ENCODE measurements around the gene UBASH3B.
"Not testable (repeated sequence)": the region's sequence is repeated elsewhere in the genome, so short reads cannot be mapped to it uniquely, and the experiment has no call there.

Gene UBASH3B

DNA sequence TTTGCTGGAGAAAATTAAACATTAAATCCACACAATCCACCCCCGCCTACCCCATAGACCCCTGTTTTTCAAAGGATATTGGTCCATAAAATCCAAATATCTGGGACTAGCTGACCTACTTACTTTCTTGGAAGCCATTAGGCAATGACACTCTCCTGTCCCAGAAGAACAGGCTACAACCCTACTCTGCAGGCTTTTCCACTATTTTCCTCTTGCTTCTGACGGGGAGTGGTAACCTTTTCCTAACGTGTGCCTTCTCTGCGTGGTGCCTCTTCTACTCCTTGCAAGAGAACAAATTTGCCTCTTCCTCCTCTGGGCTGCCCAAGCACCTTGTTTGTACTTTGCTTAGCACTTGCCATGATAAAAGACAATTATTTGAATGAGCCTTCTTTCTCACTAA lies 51.6 kb downstream of the UBASH3B start:
- DNase-seq (ENCODE audit: low spot score) (no peak), FAIRE-seq (no peak)

- FAIRE-seq, result no peak
- no peak for DNase-seq (ENCODE audit: low spot score)
These were observed 52.4 kb downstream of the UBASH3B start for GRCh38 chr11:122707901-122708300.

GRCh38 chr11:122709039-122709760 lies 53.7 kb downstream of the UBASH3B start:
- FAIRE-seq (no peak), DNase-seq (ENCODE audit: low spot score) (no peak)

DNA sequence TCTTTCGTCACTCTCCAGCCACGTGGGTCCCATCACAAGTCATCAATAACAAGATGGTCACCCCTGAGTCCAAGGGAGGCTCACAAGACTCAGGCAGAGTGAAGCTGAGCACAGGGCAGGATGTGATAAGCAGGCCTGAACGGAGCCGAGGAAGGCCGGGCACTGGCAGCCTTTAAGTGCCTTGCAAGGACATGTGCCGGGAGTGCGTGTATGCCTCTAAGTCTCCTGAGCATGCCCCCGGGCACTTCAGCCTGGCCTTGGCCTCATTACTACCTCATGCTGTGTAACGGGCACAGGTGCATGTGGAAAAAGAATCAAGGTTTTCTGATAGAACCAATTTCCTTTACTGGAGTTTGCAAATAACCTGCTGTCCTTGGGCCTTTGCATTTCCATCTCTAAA lies 55.8 kb downstream of the UBASH3B start:
- FAIRE-seq (no peak), DNase-seq (ENCODE audit: low spot score) (no peak)

DNA sequence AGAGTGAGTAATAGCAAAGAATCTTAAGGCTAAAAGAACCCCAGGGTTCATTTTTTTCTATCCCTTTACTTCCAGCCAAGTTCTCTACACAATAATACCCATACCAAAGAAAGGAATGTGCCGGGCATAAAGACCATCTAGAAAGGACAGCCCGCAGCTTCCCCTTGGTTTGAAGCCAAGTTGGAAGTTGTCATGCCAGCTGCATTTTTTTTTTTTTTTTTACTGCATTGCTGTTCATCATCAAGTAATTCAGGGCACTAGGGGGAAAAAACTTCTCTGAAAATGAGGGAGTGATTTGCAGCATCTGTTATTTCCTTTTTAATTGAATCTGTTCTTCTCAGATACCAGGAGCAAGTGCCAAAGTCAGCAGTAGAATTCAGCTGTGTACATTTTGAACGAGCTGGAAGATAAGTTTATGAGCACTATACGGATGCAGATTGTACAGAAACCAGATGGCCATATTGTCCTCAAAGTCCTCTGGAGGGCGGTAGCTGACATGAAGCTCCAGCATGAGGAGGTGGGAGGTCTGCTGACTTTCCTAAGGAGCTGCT lies 56.4 kb downstream of the UBASH3B start:
- DNase-seq (ENCODE audit: low spot score), result peak; percentile 44
- no peak for FAIRE-seq

DNA sequence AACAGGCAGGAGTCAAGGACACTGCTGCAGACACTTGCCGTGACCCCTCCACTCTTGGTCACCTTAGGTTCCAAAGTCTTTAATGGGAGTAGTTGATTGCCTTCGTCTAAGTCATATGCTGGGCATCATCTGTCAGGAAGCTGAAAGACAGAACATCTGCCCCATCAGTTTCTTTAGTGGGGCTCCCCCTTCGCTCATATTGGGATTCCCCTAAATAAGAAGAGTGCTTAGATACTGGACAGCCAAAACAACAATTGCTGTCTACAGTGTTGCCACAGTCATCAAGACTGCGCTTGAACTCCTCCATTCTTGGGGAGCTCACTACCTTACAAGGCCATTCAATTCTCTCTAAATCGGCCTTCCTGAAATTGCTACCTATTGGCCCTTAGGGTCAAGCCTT lies 58.5 kb downstream of the UBASH3B start:
- FAIRE-seq (no peak), DNase-seq (ENCODE audit: low spot score) (no peak)

DNA sequence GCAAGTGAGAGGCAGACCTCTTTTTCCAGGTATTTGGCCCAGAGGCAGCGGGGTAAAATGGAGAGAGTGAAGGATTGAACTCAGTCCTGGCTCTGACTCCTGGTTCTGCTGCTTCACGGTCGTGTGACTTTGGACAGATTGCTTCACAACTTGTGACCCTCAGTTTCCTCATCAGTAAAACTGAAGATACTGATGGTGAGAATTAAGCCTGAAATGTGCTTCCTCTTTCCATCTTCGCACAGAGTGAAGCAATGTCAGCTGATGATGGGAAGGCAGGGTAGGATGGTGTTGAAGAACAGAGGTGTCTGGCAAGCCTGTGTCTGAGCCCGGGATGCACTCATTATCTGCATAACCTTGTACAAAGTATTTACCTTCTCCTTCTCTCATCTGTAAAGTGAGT lies 59.0 kb downstream of the UBASH3B start:
- no peak for DNase-seq (ENCODE audit: low spot score)
- no peak for FAIRE-seq

DNA sequence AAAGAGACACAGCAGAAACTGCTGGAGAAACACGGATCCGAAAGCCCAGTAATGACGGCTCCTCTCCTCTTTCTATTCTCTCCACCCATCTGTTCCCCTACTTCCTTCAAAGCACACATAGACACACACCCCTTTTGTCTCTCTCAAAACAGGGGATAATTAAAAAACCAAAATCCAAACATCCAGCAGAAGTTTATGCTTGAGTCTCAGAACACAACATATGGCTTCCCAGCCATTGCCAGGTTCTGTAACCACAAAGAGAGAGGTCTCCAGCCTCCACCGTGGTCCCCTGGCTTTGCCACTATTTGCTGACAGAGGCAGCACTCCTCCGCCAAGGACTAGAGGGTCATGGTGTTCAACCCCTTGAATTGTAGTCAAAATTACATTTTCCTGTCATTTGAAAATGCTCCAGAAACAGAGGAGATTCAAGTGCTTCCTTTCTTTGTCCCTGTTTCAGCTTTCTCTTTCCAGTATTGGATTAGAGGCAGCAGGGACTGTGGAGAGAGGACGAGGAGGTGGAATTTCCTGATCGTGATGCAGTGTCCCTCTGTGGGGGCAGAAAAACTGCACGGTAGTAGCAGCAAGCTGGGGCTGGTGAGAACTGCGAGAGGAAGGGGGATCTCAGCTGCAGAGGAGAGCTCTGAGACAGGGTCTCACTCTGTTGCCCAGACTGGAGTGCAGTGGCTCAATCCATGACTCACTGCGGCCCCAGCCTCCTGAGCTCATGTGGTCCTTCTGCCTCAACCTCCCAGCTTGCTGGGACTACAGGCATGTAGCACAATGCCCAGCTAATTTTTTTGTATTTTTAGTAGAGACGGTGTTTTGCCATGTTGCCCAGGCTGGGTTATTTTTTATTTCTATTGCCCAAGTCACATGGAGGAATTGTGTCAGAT lies 60.3 kb downstream of the UBASH3B start:
- FAIRE-seq (no peak), DNase-seq (ENCODE audit: low spot score) (no peak)

GRCh38 chr11:122717264-122717867 lies 61.8 kb downstream of the UBASH3B start:
- no peak for DNase-seq (ENCODE audit: low spot score)
- FAIRE-seq, result no peak

DNA sequence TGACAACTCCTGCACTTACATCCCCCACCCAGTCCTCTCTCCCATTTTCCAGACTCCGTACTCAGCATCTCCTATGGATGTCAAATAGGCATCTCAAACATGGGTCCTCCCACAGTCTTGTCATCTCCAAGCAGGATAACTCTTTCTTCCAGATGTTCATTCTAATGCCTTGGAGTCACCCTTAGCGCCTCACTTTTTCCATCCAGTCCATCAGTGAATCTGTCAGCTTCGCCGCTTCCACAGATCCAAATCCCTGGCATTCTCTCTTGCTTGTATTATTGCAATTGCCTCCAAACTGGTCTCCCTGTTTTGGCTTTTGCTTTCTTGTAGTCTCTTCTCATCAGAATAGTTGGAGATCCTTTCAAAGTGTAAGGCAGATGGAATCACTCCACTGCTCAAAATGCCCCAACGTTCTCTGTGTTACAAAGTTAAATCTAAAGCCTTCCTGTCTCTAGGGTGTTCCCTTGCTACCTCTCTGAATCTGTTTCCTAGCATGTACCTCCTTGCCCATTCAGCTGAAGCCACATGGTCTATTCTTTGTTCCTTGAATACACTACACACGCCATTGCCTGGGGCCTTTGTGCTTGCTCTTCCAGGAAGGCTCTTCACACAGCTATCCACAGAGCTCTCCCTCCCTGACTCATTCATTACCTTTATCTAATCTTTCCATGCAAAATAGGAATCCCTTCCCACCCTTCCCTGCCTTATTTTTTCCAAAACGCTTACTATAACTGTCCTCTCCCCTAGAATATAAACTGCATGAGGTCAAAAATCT lies 64.8 kb downstream of the UBASH3B start:
- FAIRE-seq (no peak), DNase-seq (ENCODE audit: low spot score) (no peak)

DNA sequence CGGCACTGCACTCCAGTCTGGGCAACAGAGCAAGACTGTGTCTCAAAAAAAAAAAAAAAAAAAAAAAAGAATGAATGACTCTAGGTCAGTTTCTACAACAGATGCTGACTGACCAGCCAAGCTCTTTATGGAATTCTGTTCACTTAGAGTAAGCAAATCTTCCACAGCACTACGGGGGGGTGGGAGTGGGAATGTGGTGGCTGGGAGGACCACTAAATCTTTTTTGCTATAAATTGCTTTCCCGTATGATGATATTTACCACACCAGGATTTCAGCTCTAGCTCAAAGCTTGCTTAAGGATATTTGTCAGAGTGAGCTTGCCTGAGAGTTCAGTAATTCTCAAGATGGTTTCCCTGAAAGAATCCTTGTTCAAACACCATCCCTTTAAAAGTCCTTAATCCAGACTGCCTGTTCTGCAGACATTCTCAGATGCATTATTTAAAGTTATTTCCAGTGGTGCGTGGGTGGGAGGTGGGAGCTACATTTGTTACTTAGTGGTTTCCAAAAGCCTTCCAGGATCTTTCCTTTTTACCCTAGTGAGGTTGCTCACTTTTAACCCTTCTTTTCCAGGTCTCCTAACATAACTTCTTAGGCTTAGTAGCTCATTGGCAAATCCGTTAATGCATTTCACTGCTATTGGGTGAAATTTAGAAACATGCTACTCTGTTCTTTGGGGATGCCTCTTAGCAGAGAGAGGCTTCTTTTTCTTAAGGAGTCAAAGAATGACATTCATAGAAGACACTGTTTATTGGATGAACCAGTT lies 65.9 kb downstream of the UBASH3B start:
- DNase-seq (ENCODE audit: low spot score) (no peak), FAIRE-seq (no peak)

DNA sequence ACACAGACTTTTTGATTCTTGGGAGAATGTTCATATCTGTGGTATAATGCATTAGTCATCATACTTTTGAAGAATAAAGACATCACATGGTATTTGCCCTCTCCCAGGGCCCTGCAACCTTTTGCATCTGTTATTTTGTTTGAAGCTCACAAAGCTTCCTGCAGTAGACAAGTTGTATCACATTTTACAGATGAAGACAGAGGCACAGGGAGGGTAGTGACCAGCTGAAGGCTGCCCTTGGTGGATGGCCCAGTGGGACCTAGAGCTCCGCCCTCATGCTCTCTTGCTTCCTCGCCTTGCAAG lies 66.4 kb downstream of the UBASH3B start:
- DNase-seq (ENCODE audit: low spot score), result peak; percentile 22

GRCh38 chr11:122723106-122723505 lies 67.6 kb downstream of the UBASH3B start:
- FAIRE-seq (no peak), DNase-seq (ENCODE audit: low spot score) (no peak)

More for the DNA sequence above, 66.4 kb downstream of the UBASH3B start:
- no peak for FAIRE-seq

DNA sequence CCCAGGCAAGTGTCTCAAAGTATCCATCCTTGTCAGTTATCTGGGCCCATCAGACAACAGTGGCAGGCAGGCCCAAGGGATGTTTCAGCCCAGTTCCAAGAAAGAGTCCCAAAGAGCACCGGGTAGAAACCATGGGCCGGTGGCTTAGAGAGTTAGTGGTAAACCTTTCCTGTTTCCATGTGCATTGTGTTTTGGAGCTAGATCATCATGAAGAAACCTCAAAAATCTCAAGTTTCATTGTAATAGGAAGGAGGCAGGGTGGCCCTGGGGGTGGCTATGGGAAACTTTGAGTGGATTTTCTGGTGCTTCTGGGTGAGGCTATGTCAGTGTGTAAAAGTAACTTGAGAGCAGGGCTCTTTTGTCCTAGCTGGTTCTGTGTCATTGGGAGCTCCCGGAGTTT lies 68.1 kb downstream of the UBASH3B start:
- DNase-seq (ENCODE audit: low spot score) (no peak), FAIRE-seq (no peak)

GRCh38 chr11:122724520-122724919 lies 69.0 kb downstream of the UBASH3B start:
- FAIRE-seq, result no peak
- no peak for DNase-seq (ENCODE audit: low spot score)

GRCh38 chr11:122726028-122726427 lies 70.5 kb downstream of the UBASH3B start:
- FAIRE-seq, result no peak
- DNase-seq (ENCODE audit: low spot score), result no peak

- no peak for FAIRE-seq
These were observed 71.8 kb downstream of the UBASH3B start for GRCh38 chr11:122727101-122727929.

DNA sequence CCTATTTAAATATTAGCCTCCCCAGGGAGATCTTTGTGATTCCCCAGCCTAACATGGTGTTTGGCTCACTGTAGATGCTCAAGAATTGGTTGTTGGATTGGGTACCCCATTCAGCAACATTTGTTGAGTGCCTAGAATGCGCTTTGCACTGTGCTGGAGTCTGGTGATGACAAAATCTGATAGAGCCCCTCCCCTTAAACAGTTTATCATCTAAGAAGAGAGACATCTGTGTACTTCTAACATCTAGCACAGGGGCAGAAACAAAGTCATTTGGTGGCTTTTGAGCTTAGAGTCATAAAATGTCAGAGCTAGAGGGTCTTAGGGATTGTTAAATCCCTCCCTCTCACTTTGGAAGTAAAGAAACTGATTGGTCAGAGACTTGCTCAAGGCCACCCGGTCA lies 73.0 kb downstream of the UBASH3B start:
- no peak for FAIRE-seq
- no peak for DNase-seq (ENCODE audit: low spot score)

More at GRCh38 chr11:122727101-122727929, 71.8 kb downstream of the UBASH3B start:
- DNase-seq (ENCODE audit: low spot score), result no peak

DNA sequence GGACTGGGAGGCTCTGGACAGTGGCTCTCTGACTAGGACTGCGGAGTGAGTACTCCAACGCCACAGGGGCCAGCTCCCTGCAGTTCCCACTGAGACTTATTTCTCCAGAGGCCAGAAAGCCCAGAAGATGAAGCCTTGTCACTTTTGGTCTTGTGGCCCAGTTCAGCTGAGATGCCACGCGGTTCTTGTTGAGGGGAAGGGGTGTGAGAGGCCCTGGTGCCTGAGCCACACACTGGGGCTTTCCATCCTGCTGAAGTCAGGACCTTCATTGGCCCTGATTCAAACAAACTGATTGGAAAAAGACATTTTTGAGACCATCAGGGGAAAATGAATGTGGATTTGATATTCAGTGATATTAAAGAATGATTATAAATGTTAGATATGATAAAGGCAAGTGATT lies 73.6 kb downstream of the UBASH3B start:
- no peak for FAIRE-seq
- no peak for DNase-seq (ENCODE audit: low spot score)

GRCh38 chr11:122730694-122731093 lies 75.2 kb downstream of the UBASH3B start:
- DNase-seq (ENCODE audit: low spot score); FAIRE-seq: not testable (repeated sequence)
